HCT116 (cell line): ENCODE measurements around the gene SRSF11. TPM values are rescaled to one million over a fixed set of nuclear protein-coding genes. Genes with fewer than 3 reads are reported as not detected.
"Not testable (repeated sequence)": the region's sequence is repeated elsewhere in the genome, so short reads cannot be mapped to it uniquely, and the experiment has no call there.

Source experiments
- ATAC-seq: fragments of 200-7000 bp; cut with Tn5 transposase; 2 replicates; pipeline ENCODE4 v1.9.1; 2020; ENCODE audit warnings: mild to moderate bottlenecking, moderate library complexity
- BruUV-seq: library from RNA; stranded (reverse); fragments of 400-500 nt; replicated peaks from 2 replicates; lab custom pipeline; 2021; lab: Mats Ljungman, UMichigan
- CTCF ChIA-PET: fragments of 300-600 bp; sonication (Branson Sonifier 250); formaldehyde crosslinking; loops from one replicate; lab custom pipeline; 2021; ENCODE audit warnings: antibody characterized with exemption; lab: Charles Lee
- POLR2A ChIA-PET: fragments of 300-600, 350-600 bp; sonication (Branson Sonifier 250); formaldehyde crosslinking; loops from one replicate; lab custom pipeline; 2021; ENCODE audit warnings: antibody characterized with exemption; lab: Charles Lee
- RAD21 ChIA-PET, 2 experiments: fragments of 300-600 bp; sonication (Branson Sonifier 250); formaldehyde crosslinking; loops; one replicate each; lab custom pipeline; 2023; ENCODE audit warnings: low total read pairs in 2 of 2; ENCODE audit not compliant: uncharacterized antibody in 2 of 2, unreplicated experiment in 2 of 2, low non-redundant PET in 1 of 2; lab: Charles Lee
- DNase-seq: peaks from one replicate; pipeline ENCODE4 v3.0.0-alpha.2; 2010; ENCODE audit warnings: low read depth, low spot score
- H2AFZ ChIP-seq: fragments of 200-600 bp; shearing (Covaris generic), sonication (generic); 2 replicates; pipeline ENCODE4 v1.6.1; 2017; ENCODE audit warnings: low read depth, mixed run types, mixed read lengths, antibody characterized with exemption, low read length; ENCODE audit not compliant: poor library complexity, severe bottlenecking
- H3K27ac ChIP-seq: 2 replicates; pipeline ENCODE4 v1.5.1; 2012; ENCODE audit warnings: low read depth, low read length
- H3K27me3 ChIP-seq: fragments of 200-600 bp; sonication (generic); 2 replicates; pipeline ENCODE4 v1.6.1; 2016; ENCODE audit warnings: mixed run types, low read length, mixed read lengths; ENCODE audit not compliant: insufficient read depth
- H3K36me3 ChIP-seq, 2 experiments: fragments of 200-500 bp in 1 of 2; fragments of 200-600 bp in 1 of 2; sonication (Bioruptor generic) in 1 of 2; sonication (generic) in 1 of 2; 2 replicates each; pipeline versions ENCODE4 v1.5.1 to v1.6.1; 2014 to 2016; ENCODE audit warnings: low read length in 2 of 2, inconsistent platforms in 1 of 2, mixed read lengths in 1 of 2, mixed run types in 1 of 2; ENCODE audit not compliant: insufficient read depth in 2 of 2, control insufficient read depth in 1 of 2
- H3K4me1 ChIP-seq, 2 experiments: fragments of 200-600 bp in 1 of 2; sonication (generic) in 1 of 2; 2 replicates each; pipeline versions ENCODE4 v1.5.1 to v1.6.1; 2012 to 2017; ENCODE audit warnings: low read length in 2 of 2, inconsistent platforms in 1 of 2, mild to moderate bottlenecking in 1 of 2, mixed read lengths in 1 of 2, mixed run types in 1 of 2, moderate library complexity in 1 of 2; ENCODE audit not compliant: insufficient read depth in 2 of 2, control insufficient read depth in 1 of 2
- H3K4me2 ChIP-seq: fragments of 200-600 bp; sonication (generic); 2 replicates; pipeline ENCODE4 v1.6.1; 2017; ENCODE audit warnings: mixed run types, low read length, mixed read lengths
- H3K4me3 ChIP-seq, 2 experiments: fragments of 200-600 bp in 1 of 2; sonication (generic) in 1 of 2; replicated peaks in 1 of 2; 2 replicates each; pipeline ENCODE4 v1.5.1; 2011 to 2016; ENCODE audit warnings: low read length in 2 of 2, control low read depth in 1 of 2, low read depth in 1 of 2, mild to moderate bottlenecking in 1 of 2, mixed read lengths in 1 of 2, mixed run types in 1 of 2
- H3K79me2 ChIP-seq: fragments of 200-600 bp; sonication (generic); 2 replicates; pipeline ENCODE4 v1.6.1; 2017; ENCODE audit warnings: mild to moderate bottlenecking, mixed run types, low read length, moderate library complexity, mixed read lengths; ENCODE audit not compliant: insufficient read depth
- H3K9ac ChIP-seq: fragments of 200-600 bp; sonication (generic); 2 replicates; pipeline ENCODE4 v1.6.1; 2016; ENCODE audit warnings: low read length, mixed read lengths
- H3K9me2 ChIP-seq: fragments of 200-600 bp; sonication (generic), shearing (Covaris generic); 2 replicates; pipeline ENCODE4 v1.6.1; 2017; ENCODE audit warnings: mixed run types, mild to moderate bottlenecking, moderate library complexity; ENCODE audit not compliant: insufficient read depth
- H3K9me3 ChIP-seq, 2 experiments: fragments of 200-500 bp in 1 of 2; fragments of 200-600 bp in 1 of 2; sonication (Bioruptor generic) in 1 of 2; sonication (generic) in 1 of 2; 2 replicates each; pipeline ENCODE4 v1.6.1; 2014 to 2017; ENCODE audit warnings: low read length in 2 of 2, mixed read lengths in 2 of 2, inconsistent platforms in 1 of 2, low read depth in 1 of 2, mild to moderate bottlenecking in 1 of 2, mixed run types in 1 of 2, moderate library complexity in 1 of 2; ENCODE audit not compliant: control insufficient read depth in 1 of 2, insufficient read depth in 1 of 2
- H4K20me1 ChIP-seq: fragments of 200-600 bp; sonication (generic), shearing (Covaris generic); 2 replicates; pipeline ENCODE4 v1.6.1; 2017; ENCODE audit warnings: mixed run types, mild to moderate bottlenecking, moderate library complexity; ENCODE audit not compliant: insufficient read depth
- ZNF274 ChIP-seq: fragments of 200-500 bp; sonication (Bioruptor generic); IDR thresholded peaks from 2 replicates; pipeline ENCODE4 v1.6.1; 2014; ENCODE audit warnings: mild to moderate bottlenecking, low read depth, low read length, inconsistent platforms
- intact Hi-C: fragments of 100-400 bp; cut with micrococcal nuclease; formaldehyde crosslinking; loops from 2 replicates; pipeline ENCODE4 v1.10.0; 2022
- total RNA-seq: library from RNA; stranded (reverse); gene quantifications from one replicate; pipeline ENCODE4 v1.2.1, GENCODE V29; 2021; ENCODE audit not compliant: unreplicated experiment
- TF ChIP-seq, protein P1 (sequence below), 3 experiments: fragments of 200-600 bp in 1 of 3; sonication (generic) in 1 of 3; IDR thresholded peaks in 2 of 3; conservative IDR thresholded peaks in 1 of 3; 2 replicates each; pipeline ENCODE4 v1.5.1; 2012 to 2017; ENCODE audit warnings: low read depth in 2 of 3, low read length in 2 of 3, antibody characterized with exemption in 1 of 3, borderline replicate concordance in 1 of 3, control low read depth in 1 of 3, mild to moderate bottlenecking in 1 of 3, mixed read lengths in 1 of 3, mixed run types in 1 of 3, moderate library complexity in 1 of 3; ENCODE audit not compliant: insufficient read depth in 1 of 3

SRSF11 gene
- total RNA-seq, 1 experiment from 2014 or later = 166 TPM

DNA sequence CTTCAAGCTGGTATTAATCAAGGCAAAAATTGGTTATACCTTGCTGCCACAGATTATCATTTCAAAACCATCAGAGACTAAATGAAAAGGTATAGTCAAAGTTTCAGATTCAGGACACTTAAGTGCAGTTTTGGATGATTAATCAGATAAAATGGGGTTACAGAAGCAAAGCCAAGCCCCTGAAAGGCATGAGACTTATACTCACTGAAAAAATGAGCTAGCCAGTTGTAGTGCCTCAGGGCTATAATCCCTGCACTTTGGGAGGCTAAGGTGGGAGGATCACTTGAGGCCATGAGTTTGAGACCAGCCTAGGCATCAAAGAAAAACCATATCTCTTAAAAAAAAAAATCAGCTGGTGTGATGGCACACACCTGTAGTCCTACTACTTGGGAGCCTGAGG is 31.0 kb upstream of the SRSF11 start:
- Histone ChIP-seq H3K9me2 (no peaks in the 10 kb centered on the region), H3K27me3 (no peaks in the 10 kb centered on the region), H3K4me1 (no peaks in the 10 kb centered on the region), H3K27ac (no peak overlapping the region), H3K4me3 (no peak overlapping the region), H4K20me1 (no peaks in the 10 kb centered on the region), H3K9ac (no peak overlapping the region), H3K79me2 (peaks cover 40% of the 10 kb centered on the region), H3K36me3 (no peaks in the 10 kb centered on the region), H2AFZ (no peak overlapping the region), H3K4me2 (no peak overlapping the region), H3K9me3 (no peaks in the 10 kb centered on the region)
- ChIA-PET RAD21 (no interaction called here), CTCF (no interaction called here), POLR2A (interaction anchor here (0.6 kb wide), 1 partner anchor 269 kb away, joined by 3 read pairs; no protein-coding TSS in a partner anchor)
- TF ChIP-seq, protein P1, sequence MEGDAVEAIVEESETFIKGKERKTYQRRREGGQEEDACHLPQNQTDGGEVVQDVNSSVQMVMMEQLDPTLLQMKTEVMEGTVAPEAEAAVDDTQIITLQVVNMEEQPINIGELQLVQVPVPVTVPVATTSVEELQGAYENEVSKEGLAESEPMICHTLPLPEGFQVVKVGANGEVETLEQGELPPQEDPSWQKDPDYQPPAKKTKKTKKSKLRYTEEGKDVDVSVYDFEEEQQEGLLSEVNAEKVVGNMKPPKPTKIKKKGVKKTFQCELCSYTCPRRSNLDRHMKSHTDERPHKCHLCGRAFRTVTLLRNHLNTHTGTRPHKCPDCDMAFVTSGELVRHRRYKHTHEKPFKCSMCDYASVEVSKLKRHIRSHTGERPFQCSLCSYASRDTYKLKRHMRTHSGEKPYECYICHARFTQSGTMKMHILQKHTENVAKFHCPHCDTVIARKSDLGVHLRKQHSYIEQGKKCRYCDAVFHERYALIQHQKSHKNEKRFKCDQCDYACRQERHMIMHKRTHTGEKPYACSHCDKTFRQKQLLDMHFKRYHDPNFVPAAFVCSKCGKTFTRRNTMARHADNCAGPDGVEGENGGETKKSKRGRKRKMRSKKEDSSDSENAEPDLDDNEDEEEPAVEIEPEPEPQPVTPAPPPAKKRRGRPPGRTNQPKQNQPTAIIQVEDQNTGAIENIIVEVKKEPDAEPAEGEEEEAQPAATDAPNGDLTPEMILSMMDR (IDR thresholded peaks at IDR 0.05 in 2 of 3, conservative IDR thresholded peaks at IDR 0.05 in 1 of 3; ENCODE audit: borderline replicate concordance in 1 of 3, insufficient read depth in 1 of 3, low read depth in 2 of 3, low read length in 2 of 3) = no peak
- TF ChIP-seq ZNF274 = no peak
- DNase-seq = no peak
- intact Hi-C loops = no loop called here
- ATAC-seq = no peak
- BruUV-seq = no TSS peak

DNA sequence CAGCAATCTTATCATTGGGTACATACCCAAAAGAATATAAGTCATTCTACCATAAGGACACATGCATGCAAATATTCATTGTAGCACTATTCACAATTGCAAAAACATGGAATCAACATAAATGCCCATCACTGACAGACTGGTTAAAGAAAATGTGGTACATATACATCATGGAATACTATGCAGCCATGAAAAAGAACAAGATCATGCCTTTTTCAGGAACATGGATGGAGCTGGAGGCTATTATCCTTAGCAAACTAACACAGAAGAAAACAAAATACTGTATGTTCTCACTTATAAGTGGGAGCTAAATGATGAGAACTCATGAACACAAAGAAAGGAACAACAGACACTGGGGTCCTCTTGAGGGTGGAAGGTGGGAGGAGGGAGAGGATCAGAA is 28.7 kb upstream of the SRSF11 start:
- H3K27ac ChIP-seq, H3K9me2 ChIP-seq, H2AFZ ChIP-seq, H3K27me3 ChIP-seq, POLR2A ChIA-PET, H4K20me1 ChIP-seq, H3K4me3 ChIP-seq, H3K4me1 ChIP-seq, RAD21 ChIA-PET, BruUV-seq, H3K4me2 ChIP-seq, intact Hi-C loops, ATAC-seq, DNase-seq, H3K36me3 ChIP-seq, CTCF ChIA-PET, H3K9ac ChIP-seq, H3K9me3 ChIP-seq: not testable (repeated sequence)
- H3K79me2 ChIP-seq = peaks cover 51% of the 10 kb centered on the region
